NCI-H2081 treated with DMSO at 0.1 percent for 48 hours (cell line): Measurements from ENCODE around the gene SLC25A24.
"Not testable (repeated sequence)": the region's sequence is repeated elsewhere in the genome, so short reads cannot be mapped to it uniquely, and the experiment has no call there.

ENCODE experiments used
- DNase-seq: peaks from one replicate; lab custom pipeline; 2025; lab: John Stamatoyannopoulos, UW

SLC25A24 gene

GRCh38 chr1:108199781-108200686 is at the start of gene SLC25A24:
Gene SLC25A24 (minus strand): TSS chr1:108200343. CDS start chr1:108200138, 205 bp downstream.
- no peak for DNase-seq

DNA sequence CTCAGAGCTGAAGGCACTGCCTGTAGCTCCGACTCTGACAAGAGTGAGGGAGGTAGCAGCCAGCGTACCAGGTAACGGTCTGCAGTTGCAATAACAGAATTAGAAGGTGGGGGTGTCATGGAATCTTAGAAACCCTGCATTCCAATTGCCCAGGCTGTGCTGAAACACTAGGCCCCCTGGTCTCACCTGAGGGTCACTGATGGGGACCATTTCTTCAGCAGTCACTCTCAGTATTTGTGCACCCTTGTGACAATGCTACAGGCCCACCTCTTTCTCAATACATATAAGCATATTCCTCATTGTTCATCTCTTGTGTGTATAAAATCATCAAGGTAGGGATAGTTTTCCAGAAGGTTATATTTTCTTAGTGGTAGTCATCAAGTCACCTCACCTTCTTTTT is 43.8 kb upstream of the SLC25A24 start, which contains the start of gene NBPF4:
TSS of gene NBPF4 (minus strand) at position 101 of the 400 bp plus-strand sequence. CDS start 315 bp downstream, outside the sequence.
- DNase-seq, result not testable (repeated sequence)

DNA sequence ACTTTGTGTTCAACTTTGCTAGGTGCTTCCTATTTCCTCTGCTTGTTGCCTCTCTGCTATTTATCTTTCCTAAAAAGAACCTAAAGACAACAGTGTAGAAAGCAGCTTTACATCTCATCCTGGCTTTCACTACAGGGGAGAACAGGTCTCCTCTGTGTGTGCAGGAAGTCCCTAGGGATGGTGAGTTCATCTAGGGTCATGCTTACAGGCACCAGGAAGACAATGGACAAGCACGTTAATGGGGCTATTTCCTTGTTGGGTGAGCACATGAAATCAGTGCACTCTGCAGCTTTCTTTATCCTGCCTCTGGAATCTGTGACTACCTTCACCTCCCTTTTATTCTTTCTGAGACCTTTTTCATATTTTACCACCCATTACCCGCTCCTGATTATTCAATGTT is 39.3 kb upstream of the SLC25A24 start:
- DNase-seq, result not testable (repeated sequence)

DNA sequence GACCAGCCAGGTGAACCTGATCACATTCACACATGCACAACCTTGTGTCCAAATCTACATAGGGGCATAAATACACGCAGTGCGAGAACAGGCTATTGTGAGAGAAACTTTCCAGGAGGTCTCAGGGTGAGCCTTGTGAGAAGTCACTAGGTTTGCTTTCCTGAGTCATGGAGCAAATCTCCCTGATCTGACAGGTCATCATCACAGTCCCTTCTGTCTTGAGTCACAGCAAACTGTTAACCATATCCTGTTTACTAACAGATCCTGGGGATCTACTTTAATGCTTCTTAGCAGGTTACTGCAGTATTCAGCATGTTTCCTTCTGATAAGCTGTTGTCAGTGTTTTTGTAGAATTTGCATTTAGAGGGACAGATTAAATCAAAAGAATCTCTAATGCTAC is 35.2 kb upstream of the SLC25A24 start:
- DNase-seq, result not testable (repeated sequence)

DNA sequence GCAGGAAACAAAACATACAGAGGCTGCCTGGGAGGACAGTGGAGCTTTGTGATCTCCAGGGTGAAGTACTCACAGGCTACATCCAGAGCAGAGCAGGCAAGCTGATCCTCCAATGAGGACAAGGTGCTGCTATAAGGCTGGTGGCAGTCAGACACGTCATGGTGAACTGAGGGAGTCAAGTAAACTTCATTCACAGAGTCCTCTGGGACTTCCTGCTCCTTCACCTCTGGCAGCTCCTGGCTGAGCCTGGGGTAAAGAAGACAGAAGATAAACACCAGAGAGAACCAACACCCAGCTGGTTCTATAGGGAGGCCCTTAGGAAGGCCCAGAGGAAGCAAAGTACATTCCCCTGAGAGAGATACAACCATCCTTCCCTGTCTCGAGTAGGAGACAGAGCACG is 32.0 kb upstream of the SLC25A24 start:
- DNase-seq, result not testable (repeated sequence)

DNA sequence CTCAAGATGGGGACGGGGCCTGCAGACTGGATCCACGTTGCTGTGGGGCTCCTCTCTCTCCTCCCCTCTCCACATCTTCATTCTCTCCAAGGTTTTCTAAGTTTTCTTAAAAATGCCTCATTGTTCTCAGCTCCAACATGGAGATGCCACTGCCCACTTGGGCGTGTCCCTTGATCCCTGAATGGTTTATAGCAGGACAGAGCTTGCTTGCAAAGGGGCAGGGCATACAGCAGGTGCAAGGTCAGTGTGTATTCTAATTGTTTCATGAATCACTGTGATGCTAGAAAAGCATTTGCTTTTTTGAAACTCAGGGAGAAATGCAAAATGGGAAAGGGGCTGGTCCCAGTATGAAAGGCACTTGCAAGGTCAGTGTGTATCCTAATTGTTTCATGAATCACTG is 29.8 kb upstream of the SLC25A24 start:
- DNase-seq, result not testable (repeated sequence)

- DNase-seq, result not testable (repeated sequence)
These were observed 27.6 kb upstream of the SLC25A24 start for GRCh38 chr1:108227772-108228171.

DNA sequence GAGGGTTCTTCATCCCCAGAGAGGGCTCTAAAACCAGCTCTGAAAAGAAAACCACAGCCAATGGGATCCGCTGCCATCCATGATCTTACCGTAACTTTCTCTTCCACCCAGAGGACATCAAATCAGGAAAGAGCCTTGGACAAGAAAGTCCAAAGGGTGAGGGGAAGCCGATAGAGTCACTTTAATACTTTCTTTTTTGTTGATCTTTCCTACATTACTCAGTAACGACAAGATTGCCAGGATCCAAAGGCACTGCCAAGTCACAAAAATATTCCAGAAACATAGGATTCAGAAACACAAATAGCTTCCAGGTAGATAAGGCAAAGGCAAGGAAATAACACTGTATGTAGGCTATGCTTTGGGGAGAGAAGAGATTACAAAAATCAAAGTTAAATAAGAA is 26.7 kb upstream of the SLC25A24 start:
- not testable (repeated sequence) for DNase-seq

DNA sequence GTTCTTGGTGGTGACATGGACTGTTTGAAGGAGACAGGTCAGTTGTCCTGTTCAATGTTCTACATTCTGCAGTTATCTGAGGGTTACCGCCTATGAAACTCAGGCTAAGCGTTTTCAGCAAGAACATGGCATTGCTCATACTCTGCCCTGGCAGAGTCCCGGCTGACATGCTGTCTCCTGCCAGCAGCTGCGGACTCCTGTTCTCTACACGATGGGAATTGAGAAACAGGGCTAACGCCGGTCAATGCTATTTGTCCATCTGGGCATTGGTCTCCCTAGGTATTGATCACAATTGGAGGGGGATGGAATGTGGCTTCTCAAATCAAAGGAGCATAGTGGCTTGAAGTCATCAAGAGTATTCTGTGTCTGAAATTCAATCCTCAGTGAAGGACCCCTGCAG is 23.1 kb upstream of the SLC25A24 start:
- not testable (repeated sequence) for DNase-seq

DNA sequence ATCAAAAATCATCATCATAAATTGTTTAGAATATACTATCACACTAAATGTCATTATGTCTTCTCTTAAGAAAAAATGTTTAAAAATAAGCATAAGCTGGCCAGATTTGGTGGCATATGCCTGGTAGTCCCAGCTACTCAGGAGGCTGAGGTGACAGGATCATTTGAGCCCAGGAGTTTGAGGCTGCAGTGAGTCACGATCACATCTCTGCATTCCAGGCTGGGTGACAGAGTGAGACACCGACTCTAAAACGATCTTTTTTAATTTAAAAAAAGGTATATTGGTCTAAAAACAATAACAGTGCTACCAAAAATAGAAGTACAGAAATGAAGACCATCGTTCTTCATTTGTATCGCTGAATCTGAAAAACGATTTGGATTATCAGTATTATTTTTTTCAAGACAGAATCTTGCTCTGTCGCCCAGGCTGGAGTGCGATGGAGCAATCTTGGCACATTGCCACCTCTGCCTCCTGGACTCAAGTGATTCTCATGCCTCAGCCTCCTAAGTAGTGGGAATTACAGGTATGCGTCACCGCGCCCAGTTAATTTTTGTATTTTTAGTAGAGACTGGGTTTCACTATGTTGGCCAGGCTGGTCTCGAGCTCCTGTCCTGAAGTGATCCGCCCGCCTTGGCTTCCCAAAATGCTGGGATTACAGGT is 17.5 kb upstream of the SLC25A24 start:
- DNase-seq, result not testable (repeated sequence)

DNA sequence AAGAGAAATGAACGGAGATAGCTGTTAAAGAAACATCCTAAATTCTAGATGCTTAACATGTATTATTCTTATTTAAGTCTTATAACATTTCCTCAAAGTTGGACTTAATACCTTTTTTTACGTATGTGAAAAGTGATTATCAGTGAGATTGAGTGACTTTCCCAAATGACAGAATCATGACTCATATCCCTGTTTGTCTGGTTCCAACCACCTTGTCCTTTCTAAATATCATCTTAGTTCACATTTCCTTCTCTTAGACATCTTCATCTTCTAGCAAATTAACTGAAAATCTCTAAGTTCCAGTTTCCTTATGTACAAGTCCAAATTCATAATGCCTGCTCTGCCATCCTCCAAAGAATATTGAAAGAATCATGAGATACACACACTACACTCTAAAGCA is 16.9 kb upstream of the SLC25A24 start:
- DNase-seq, result not testable (repeated sequence)

DNA sequence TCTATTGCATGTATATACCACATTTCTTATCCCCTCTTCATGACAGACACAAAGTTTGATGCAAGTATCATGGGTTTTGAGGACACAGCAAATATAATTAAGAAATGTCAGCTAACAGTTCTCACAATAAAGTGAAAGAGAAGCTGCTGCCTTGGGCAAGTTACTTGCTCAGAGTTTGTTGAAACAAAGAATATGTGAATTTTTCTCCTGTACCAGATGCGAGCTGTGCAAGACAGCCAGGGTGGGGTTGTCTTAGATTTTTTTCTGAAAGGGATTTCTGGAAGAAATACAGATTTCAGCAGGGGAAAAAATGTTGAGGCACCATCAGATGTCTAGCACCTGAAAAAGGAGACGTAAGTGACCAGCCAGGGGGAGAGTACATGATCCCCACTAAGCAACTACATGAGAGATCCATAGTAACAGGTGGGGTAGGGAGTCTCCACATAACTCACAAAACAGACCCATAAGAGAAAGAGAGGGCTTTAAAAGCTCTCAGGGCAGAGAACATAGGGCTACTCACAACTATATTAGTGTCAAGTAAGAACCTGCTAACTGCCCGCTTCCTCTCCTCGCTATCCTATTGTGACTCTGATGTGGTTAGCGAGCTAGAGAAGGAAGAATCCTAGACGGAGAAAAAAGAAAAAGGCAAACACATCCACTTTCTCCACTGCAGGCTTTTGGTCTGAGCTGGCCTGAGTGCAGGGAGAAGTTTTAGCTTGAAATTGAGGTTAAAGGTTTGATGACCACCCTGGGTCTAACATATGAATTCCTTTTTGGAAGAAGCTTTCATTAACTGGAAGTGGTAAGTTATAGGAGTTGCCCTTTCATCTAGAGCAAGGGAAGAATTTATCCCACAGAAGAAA is 16.1 kb upstream of the SLC25A24 start:
- DNase-seq, result not testable (repeated sequence)

DNA sequence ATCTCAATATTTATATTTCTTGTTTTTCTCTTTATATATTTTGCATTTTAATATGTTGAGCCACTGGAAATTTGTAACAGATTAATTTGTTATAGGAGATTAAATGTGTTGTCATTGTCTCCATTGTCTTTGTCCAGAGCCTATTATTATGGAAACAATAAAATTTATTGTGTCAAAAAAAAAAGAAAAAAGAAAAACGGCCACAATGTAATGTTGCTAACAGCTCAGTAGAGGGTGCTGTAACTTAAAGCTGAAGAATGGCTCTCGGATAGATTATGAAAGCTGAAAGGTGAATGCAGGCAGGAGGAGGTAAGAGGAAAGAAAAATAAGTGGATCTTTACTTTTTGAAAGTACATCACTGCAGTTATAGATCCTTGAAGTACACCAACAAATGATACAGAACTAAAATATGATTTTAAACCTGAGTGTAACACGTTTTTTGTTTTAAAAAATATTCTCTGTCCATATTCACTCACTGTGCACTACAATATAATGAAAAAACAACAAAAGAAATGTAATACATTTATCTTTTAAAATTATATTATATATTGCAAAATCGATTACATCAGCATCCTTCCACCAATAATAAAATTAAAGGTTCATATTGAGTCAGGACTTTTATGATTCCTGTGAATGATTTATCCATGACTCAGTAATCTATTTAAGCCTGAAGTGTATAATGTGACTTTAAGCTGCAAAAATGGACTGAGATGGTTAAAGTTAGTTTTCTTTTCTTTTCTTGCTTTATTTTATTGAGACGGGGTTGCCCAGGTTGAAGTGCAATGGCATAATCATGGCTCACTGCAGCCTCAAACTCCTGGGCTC is 14.7 kb upstream of the SLC25A24 start:
- DNase-seq, result not testable (repeated sequence)

DNA sequence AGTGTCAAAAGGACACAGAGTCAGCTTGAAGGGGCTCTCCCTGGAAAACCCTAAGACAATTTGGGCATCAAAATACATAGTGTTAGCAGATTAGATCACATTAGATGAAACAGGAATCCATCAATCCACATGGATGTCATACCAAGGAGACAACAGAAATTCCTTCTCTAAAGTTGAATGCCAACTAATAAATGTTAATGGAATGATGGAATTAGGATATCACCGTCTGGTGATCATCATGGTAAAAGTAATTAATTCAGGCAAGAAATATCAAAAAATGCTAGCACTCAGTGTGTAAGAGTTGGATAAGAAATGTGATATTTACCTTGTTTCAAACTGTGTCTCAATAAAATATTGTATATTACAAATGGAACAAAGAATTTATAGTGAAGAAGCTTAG is 10.9 kb upstream of the SLC25A24 start:
- DNase-seq, result no peak

- no peak for DNase-seq
These were observed 9.4 kb upstream of the SLC25A24 start for GRCh38 chr1:108209456-108210108.

DNA sequence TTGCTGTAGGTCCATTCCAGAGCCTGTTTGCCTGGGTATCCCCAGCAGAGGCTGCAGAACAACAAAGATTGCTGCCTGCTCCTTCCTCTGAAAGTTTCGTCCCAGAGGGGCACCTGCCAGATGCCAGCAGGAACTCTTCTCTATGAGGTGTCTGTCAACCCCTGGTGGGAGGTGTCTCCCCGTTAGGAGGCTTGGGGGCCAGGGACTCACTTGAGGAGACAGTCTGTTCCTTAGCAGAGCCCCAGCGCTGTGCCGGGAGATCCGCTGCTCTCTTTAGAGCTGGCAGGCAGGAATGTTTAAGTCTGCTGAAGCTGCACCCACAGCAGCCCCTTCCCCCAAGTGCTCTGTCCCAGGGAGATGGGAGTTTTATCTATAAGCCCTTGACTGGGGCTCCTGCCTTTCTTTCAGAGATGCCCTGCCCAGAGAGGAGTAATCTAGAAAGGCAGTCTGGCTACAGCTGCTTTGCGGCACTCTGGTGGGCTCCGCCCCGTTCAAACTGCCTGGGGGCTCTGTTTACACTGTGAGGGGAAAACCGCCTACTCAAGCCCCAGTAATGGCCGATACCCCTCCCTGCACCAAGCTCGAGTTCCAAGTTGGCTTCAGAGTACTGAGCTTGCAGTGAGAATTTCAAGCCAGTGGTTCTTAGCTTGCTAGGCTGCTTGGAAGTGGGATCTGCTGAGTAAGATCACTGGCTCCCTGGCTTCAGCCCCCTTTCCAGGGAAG is 8.7 kb upstream of the SLC25A24 start:
- no peak for DNase-seq

DNA sequence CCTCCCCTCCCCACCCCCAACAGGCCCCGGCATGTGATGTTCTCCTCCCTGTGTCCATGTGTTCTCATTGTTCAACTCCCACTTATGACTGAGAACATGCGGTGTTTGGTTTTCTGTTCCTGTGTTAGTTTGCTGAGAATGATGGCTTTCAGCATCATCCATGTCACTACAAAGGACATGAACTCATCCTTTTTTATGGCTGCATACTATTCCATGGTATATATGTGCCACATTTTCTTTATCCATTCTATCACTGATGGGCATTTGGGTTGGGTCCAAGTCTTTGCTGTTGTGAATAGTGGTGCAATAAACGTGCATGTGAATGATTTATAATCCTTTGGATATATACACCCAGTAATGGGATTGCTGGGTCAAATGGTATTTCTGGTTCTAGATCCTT is 3.4 kb upstream of the SLC25A24 start:
- DNase-seq, result not testable (repeated sequence)

- no peak for DNase-seq
These were observed 1.5 kb upstream of the SLC25A24 start for GRCh38 chr1:108201687-108202086.

- DNase-seq, result no peak
These were observed 526 bp upstream of the SLC25A24 start for GRCh38 chr1:108200687-108201051.

DNA sequence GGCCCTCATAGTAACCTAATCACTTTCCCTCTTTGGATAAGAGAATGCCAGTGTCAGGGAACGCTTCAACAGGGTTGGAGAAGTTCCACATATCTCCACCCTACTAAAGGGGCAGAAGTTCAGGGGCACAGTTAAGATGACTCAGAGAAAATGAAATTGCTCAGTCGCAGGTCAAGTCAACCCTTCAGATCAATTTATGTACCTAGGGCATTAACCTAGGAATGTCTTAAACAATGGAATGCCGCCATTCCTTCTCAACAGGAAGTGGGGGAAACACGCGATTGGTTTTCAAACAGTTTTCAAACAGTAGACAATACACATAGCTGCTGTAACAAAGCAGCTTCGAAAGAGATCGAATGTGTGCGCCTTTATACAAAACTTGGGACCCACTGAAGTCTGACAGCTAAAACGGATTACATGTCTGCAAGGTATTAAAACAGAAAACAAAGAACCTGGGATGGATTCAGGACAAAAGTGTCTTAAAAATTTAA is 897 bp downstream of the SLC25A24 start:
- DNase-seq, result no peak
